Keratinocyte (primary cell): ENCODE data around the gene FRS3. TPM values are rescaled to one million over a fixed set of nuclear protein-coding genes. Genes with fewer than 3 reads are reported as not detected.

Experiments
- DNase-seq: peaks from one replicate; pipeline ENCODE4 v3.0.0-alpha.2; 2011; ENCODE audit warnings: low read depth, missing footprints, low spot score
- FAIRE-seq: peaks from 2 replicates; lab custom pipeline; 2011; peaks lifted over from hg19 to GRCh38; lab: Jason Lieb, UNC
- H2AFZ ChIP-seq: 2 replicates; pipeline ENCODE4 v1.6.0; 2012; ENCODE audit warnings: low read length, control low read depth, inconsistent platforms; ENCODE audit not compliant: control insufficient read depth
- H3K27ac ChIP-seq: 2 replicates; pipeline ENCODE4 v1.5.1; 2011; ENCODE audit warnings: low read length; ENCODE audit not compliant: control insufficient read depth, insufficient read depth
- H3K27me3 ChIP-seq: 3 replicates; pipeline ENCODE4 v1.6.0; 2011; ENCODE audit warnings: low read length; ENCODE audit not compliant: control insufficient read depth, insufficient read depth; ENCODE audit errors: extremely low read depth
- H3K36me3 ChIP-seq, 2 experiments: 2 replicates in 1 of 2; 3 replicates in 1 of 2; pipeline ENCODE4 v1.5.1; 2011; ENCODE audit warnings: low read length in 2 of 2, mild to moderate bottlenecking in 1 of 2; ENCODE audit not compliant: control insufficient read depth in 2 of 2, insufficient read depth in 2 of 2; ENCODE audit errors: extremely low read depth in 1 of 2
- H3K4me1 ChIP-seq: 3 replicates; pipeline ENCODE4 v1.5.1; 2011; ENCODE audit warnings: low read length; ENCODE audit not compliant: control insufficient read depth, insufficient read depth; ENCODE audit errors: extremely low read depth
- H3K4me2 ChIP-seq: 3 replicates; pipeline ENCODE4 v1.6.0; 2011; ENCODE audit warnings: low read depth, low read length; ENCODE audit not compliant: control insufficient read depth, insufficient read depth; ENCODE audit errors: extremely low read depth
- H3K4me3 ChIP-seq, 3 experiments: fragments of 200-600 bp in 1 of 3; sonication (generic) in 1 of 3; 2 replicates in 2 of 3; 3 replicates in 1 of 3; pipeline ENCODE4 v1.5.1; 2011 to 2016; ENCODE audit warnings: low read length in 3 of 3, mild to moderate bottlenecking in 3 of 3, control low read depth in 2 of 3, inconsistent platforms in 1 of 3, low read depth in 1 of 3, mixed read lengths in 1 of 3, mixed run types in 1 of 3, moderate library complexity in 1 of 3; ENCODE audit not compliant: control insufficient read depth in 2 of 3, insufficient read depth in 2 of 3; ENCODE audit errors: extremely low read depth in 1 of 3
- H3K79me2 ChIP-seq: 2 replicates; pipeline ENCODE4 v1.6.0; 2012; ENCODE audit warnings: low read length; ENCODE audit not compliant: control insufficient read depth, insufficient read depth
- H3K9ac ChIP-seq: 3 replicates; pipeline ENCODE4 v1.6.0; 2011; ENCODE audit warnings: low read length; ENCODE audit not compliant: control insufficient read depth, insufficient read depth; ENCODE audit errors: extremely low read depth
- H3K9me1 ChIP-seq: 3 replicates; pipeline ENCODE4 v1.6.0; 2011; ENCODE audit warnings: low read length; ENCODE audit not compliant: control insufficient read depth, insufficient read depth; ENCODE audit errors: extremely low read depth
- H3K9me3 ChIP-seq: 2 replicates; pipeline ENCODE4 v1.5.1; 2012; ENCODE audit warnings: low read depth, low read length; ENCODE audit not compliant: control insufficient read depth
- H4K20me1 ChIP-seq: 3 replicates; pipeline ENCODE4 v1.6.0; 2011; ENCODE audit warnings: low read length; ENCODE audit not compliant: control insufficient read depth, insufficient read depth; ENCODE audit errors: extremely low read depth
- EZH2 ChIP-seq: IDR thresholded peaks from one replicate; pipeline ENCODE4 v1.6.1; 2012; ENCODE audit warnings: inconsistent platforms, mild to moderate bottlenecking, low read length, moderate library complexity
- dilution Hi-C: fragments of 300-500 bp; cut with MboI; formaldehyde crosslinking; loops from one replicate; pipeline ENCODE4 v1.7.0; 2020; ENCODE audit warnings: low sequenced_read_pairs; ENCODE audit not compliant: extremely low pct_ligation_motif_present
- polyA plus RNA-seq, 5 experiments: library from polyadenylated mRNA; depleted of rRNA in 3 of 5; stranded (reverse) in 3 of 5; stranded (forward) in 1 of 5; unstranded in 1 of 5; fragments of >200 nt; gene quantifications; 1 replicate in 1 of 5; 2 replicates in 3 of 5; 3 replicates in 1 of 5; pipeline versions ENCODE4 v1.2.1 to v1.2.3, GENCODE V29; 2011 to 2012; ENCODE audit warnings: missing spikeins in 2 of 5, low read depth in 1 of 5, low replicate concordance in 1 of 5
- TF ChIP-seq, protein P1 (sequence below), 3 experiments: IDR thresholded peaks in 1 of 3; conservative IDR thresholded peaks in 1 of 3; optimal IDR thresholded peaks in 1 of 3; 2 replicates in 2 of 3; 3 replicates in 1 of 3; pipeline versions ENCODE3 to v1.5.1; 2011; ENCODE audit warnings: low read length in 3 of 3, mild to moderate bottlenecking in 3 of 3, moderate library complexity in 2 of 3, control low read depth in 1 of 3, inconsistent platforms in 1 of 3; ENCODE audit not compliant: insufficient read depth in 2 of 3; ENCODE audit errors: extremely low read depth in 1 of 3

FRS3 gene
- polyA plus RNA-seq, 1 donor (not counting 4 experiments of a cell fraction or from before 2014, with no cell fraction given): 2.0 TPM

DNA sequence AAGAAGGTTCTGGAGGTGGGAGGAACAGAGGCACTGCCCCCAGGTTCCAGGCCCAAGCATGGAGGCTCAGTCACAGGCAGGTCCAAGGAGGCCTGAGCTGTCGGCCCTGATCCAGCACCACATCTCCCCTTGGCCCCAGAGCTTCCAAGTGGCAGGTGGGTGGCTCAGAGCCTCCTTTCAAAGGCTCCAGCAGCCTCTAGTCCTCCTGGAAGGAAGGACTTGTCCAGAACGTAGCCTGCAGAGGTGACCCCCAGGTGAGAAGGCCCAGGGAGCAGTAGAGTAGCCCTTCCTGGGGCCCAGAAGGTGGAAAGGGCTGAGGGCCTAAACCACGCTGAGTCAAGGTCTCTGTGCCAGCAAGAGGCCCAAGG lies 52.0 kb downstream of the FRS3 start:
- Histone ChIP-seq H4K20me1 (no peaks in the 10 kb centered on the region), H3K79me2 (no peaks in the 10 kb centered on the region), H2AFZ (no peak overlapping the region), H3K4me3 (no peak overlapping the region), H3K9ac (no peak overlapping the region), H3K27me3 (no peaks in the 10 kb centered on the region), H3K9me1 (no peaks in the 10 kb centered on the region), H3K4me2 (no peak overlapping the region), H3K27ac (no peak overlapping the region), H3K4me1 (peaks cover 31% of the 10 kb centered on the region), H3K36me3 (no peaks in the 10 kb centered on the region), H3K9me3 (no peaks in the 10 kb centered on the region)
- FAIRE-seq (no peak), DNase-seq (no peak)
- no peak for TF ChIP-seq EZH2
- TF ChIP-seq, protein P1, sequence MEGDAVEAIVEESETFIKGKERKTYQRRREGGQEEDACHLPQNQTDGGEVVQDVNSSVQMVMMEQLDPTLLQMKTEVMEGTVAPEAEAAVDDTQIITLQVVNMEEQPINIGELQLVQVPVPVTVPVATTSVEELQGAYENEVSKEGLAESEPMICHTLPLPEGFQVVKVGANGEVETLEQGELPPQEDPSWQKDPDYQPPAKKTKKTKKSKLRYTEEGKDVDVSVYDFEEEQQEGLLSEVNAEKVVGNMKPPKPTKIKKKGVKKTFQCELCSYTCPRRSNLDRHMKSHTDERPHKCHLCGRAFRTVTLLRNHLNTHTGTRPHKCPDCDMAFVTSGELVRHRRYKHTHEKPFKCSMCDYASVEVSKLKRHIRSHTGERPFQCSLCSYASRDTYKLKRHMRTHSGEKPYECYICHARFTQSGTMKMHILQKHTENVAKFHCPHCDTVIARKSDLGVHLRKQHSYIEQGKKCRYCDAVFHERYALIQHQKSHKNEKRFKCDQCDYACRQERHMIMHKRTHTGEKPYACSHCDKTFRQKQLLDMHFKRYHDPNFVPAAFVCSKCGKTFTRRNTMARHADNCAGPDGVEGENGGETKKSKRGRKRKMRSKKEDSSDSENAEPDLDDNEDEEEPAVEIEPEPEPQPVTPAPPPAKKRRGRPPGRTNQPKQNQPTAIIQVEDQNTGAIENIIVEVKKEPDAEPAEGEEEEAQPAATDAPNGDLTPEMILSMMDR (optimal IDR thresholded peaks at IDR 0.05 in 1 of 3, IDR thresholded peaks at IDR 0.05 in 1 of 3, conservative IDR thresholded peaks at IDR 0.05 in 1 of 3; ENCODE audit: extremely low read depth in 1 of 3, insufficient read depth in 2 of 3, low read length in 3 of 3): no peak
- dilution Hi-C loops: no loop called here

DNA sequence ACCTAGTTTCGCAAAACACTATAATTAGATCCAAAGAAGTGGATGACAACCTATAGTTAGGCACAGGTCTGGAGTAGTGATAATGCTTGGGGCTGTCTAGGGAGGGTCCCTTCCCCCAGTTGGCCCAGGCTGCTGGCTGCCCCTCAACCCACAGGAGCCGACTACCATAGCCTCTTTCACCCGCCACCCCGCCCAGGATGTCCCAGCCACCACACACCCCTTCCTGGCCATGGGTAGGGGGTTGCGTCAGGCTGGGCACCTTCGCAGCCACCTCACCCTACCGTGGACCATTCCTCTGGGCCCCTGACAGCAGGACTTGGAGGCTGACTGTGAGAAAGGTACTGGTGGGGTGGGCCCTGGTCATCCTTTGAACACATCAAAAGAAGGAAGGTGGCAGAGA lies 52.8 kb downstream of the FRS3 start:
- Histone ChIP-seq H3K4me1 (peaks cover 27% of the 10 kb centered on the region), H3K36me3 (no peaks in the 10 kb centered on the region), H3K9me1 (no peaks in the 10 kb centered on the region), H3K4me2 (no peak overlapping the region), H3K9ac (no peak overlapping the region), H3K79me2 (no peaks in the 10 kb centered on the region), H3K4me3 (no peak overlapping the region), H3K9me3 (no peaks in the 10 kb centered on the region), H3K27me3 (no peaks in the 10 kb centered on the region), H4K20me1 (no peaks in the 10 kb centered on the region), H2AFZ (no peak overlapping the region), H3K27ac (no peak overlapping the region)
- TF ChIP-seq, protein P1 (optimal IDR thresholded peaks at IDR 0.05 in 1 of 3, IDR thresholded peaks at IDR 0.05 in 1 of 3, conservative IDR thresholded peaks at IDR 0.05 in 1 of 3; ENCODE audit: extremely low read depth in 1 of 3, insufficient read depth in 2 of 3, low read length in 3 of 3): no peak
- no peak for TF ChIP-seq EZH2
- no peak for FAIRE-seq
- dilution Hi-C loops: no loop called here
- DNase-seq: no peak
